Ecto neural progenitor cell (in vitro differentiated cells): ENCODE data around the gene SGCD.
"Not testable (repeated sequence)": the region's sequence is repeated elsewhere in the genome, so short reads cannot be mapped to it uniquely, and the experiment has no call there.

Source experiments
- DNase-seq: peaks from one replicate; pipeline ENCODE4 v3.0.0-alpha.2; 2018; ENCODE audit warnings: low spot score

Gene SGCD

GRCh38 chr5:156582193-156582598, 255.2 kb downstream of the SGCD start:
- DNase-seq = no peak

GRCh38 chr5:156584871-156585270, 257.9 kb downstream of the SGCD start:
- no peak for DNase-seq

- no peak for DNase-seq
Observed at GRCh38 chr5:156585999-156586398, 259.0 kb downstream of the SGCD start.

GRCh38 chr5:156587012-156587411, 260.0 kb downstream of the SGCD start:
- no peak for DNase-seq

GRCh38 chr5:156588306-156588705, 261.3 kb downstream of the SGCD start:
- no peak for DNase-seq

GRCh38 chr5:156589104-156589945, 262.4 kb downstream of the SGCD start:
- no peak for DNase-seq

GRCh38 chr5:156589946-156590216, 262.9 kb downstream of the SGCD start:
- DNase-seq = no peak

GRCh38 chr5:156590978-156591377, 264.0 kb downstream of the SGCD start:
- DNase-seq = no peak

GRCh38 chr5:156591631-156592030, 264.7 kb downstream of the SGCD start:
- no peak for DNase-seq

- no peak for DNase-seq
Observed at GRCh38 chr5:156593546-156593945, 266.6 kb downstream of the SGCD start.

GRCh38 chr5:156594406-156594805, 267.4 kb downstream of the SGCD start:
- DNase-seq = no peak

- DNase-seq = no peak
Observed at GRCh38 chr5:156595132-156595787, 268.3 kb downstream of the SGCD start.

- no peak for DNase-seq
Observed at GRCh38 chr5:156597276-156597675, 270.3 kb downstream of the SGCD start.

GRCh38 chr5:156598964-156599363, 272.0 kb downstream of the SGCD start:
- DNase-seq = no peak

GRCh38 chr5:156610582-156610981, 283.6 kb downstream of the SGCD start:
- not testable (repeated sequence) for DNase-seq

- DNase-seq = no peak
Observed at GRCh38 chr5:156615901-156616300, 288.9 kb downstream of the SGCD start.

- no peak for DNase-seq
Observed at GRCh38 chr5:156617426-156617825, 290.5 kb downstream of the SGCD start.

- DNase-seq = no peak
Observed at GRCh38 chr5:156618601-156619000, 291.6 kb downstream of the SGCD start.

GRCh38 chr5:156621719-156622118, 294.8 kb downstream of the SGCD start:
- no peak for DNase-seq

- no peak for DNase-seq
Observed at GRCh38 chr5:156623381-156624040, 296.5 kb downstream of the SGCD start.

- no peak for DNase-seq
Observed at GRCh38 chr5:156624686-156625085, 297.7 kb downstream of the SGCD start.

GRCh38 chr5:156628421-156628820, 301.5 kb downstream of the SGCD start:
- no peak for DNase-seq

GRCh38 chr5:156631005-156631404, 304.0 kb downstream of the SGCD start:
- DNase-seq = no peak
